HG02852 (cell line): ENCODE measurements around the gene SPATA2L.
"Not testable (repeated sequence)": the region's sequence is repeated elsewhere in the genome, so short reads cannot be mapped to it uniquely, and the experiment has no call there.

ENCODE experiments used
- ATAC-seq: cut with Tn5 transposase; IDR thresholded peaks from one replicate; pipeline ENCODE4 v1.9.1; 2021; ENCODE audit warnings: mild to moderate bottlenecking, moderate library complexity; ENCODE audit not compliant: unreplicated experiment

SPATA2L gene

GRCh38 chr16:89691986-89692569 is 9.4 kb downstream of the SPATA2L start:
- no peak for ATAC-seq

GRCh38 chr16:89691231-89691985 is 10.1 kb downstream of the SPATA2L start:
- ATAC-seq = no peak

- ATAC-seq = no peak
Measured at GRCh38 chr16:89690392-89690901, 11.1 kb downstream of the SPATA2L start.

GRCh38 chr16:89689621-89690020 is 11.9 kb downstream of the SPATA2L start:
- not testable (repeated sequence) for ATAC-seq

GRCh38 chr16:89689142-89689541 is 12.4 kb downstream of the SPATA2L start:
- no peak for ATAC-seq

GRCh38 chr16:89688395-89688794 is 13.1 kb downstream of the SPATA2L start:
- no peak for ATAC-seq

- peak; percentile 24 for ATAC-seq
Measured at GRCh38 chr16:89687092-89687940, 14.2 kb downstream of the SPATA2L start.

GRCh38 chr16:89686520-89687091 is 14.9 kb downstream of the SPATA2L start, which contains the start of gene CDK10:
CDK10 (plus strand) TSS chr16:89686689; CDS start chr16:89686711, 22 bp downstream.
- peak; percentile 85 for ATAC-seq

- no peak for ATAC-seq
Measured at GRCh38 chr16:89685916-89686315, 15.6 kb downstream of the SPATA2L start.

GRCh38 chr16:89678258-89678657 is 23.2 kb downstream of the SPATA2L start:
- ATAC-seq = no peak

GRCh38 chr16:89672177-89672941 is 29.1 kb downstream of the SPATA2L start:
- ATAC-seq = no peak

GRCh38 chr16:89671565-89671964 is 29.9 kb downstream of the SPATA2L start:
- ATAC-seq = not testable (repeated sequence)

- no peak for ATAC-seq
Measured at GRCh38 chr16:89670496-89671431, 30.7 kb downstream of the SPATA2L start.

GRCh38 chr16:89669755-89670154 is 31.8 kb downstream of the SPATA2L start:
- ATAC-seq = no peak

GRCh38 chr16:89668790-89669158 is 32.7 kb downstream of the SPATA2L start:
- ATAC-seq = no peak

- ATAC-seq = no peak
Measured at GRCh38 chr16:89667633-89668032, 33.9 kb downstream of the SPATA2L start.

- ATAC-seq = not testable (repeated sequence)
Measured at GRCh38 chr16:89667000-89667399, 34.5 kb downstream of the SPATA2L start.

GRCh38 chr16:89664238-89664637 is 37.3 kb downstream of the SPATA2L start:
- not testable (repeated sequence) for ATAC-seq

- ATAC-seq = no peak
Measured at GRCh38 chr16:89661215-89661614, 40.3 kb downstream of the SPATA2L start.
